Uterus (tissue), 4 donors: Measurements from ENCODE around the gene PDE12. TPM values are rescaled to one million over a fixed set of nuclear protein-coding genes. Genes with fewer than 3 reads are reported as not detected.
A peak's percentile ranks its signal among the peaks of the same experiment; 100 is the strongest.

Source experiments
- DNase-seq, 2 donors: peaks; one replicate each; pipeline ENCODE4 v3.0.0-alpha.2; 2019 to 2020
- H3K27ac ChIP-seq, 2 donors: fragments of 200-600 bp; sonication (generic); 1 replicate in 1 of 2; 2 replicates in 1 of 2; pipeline ENCODE4 v1.5.1; 2016 to 2018
- H3K27me3 ChIP-seq, 2 donors: fragments of 200-600 bp; sonication (generic); one replicate each; pipeline ENCODE4 v1.5.1; 2018 to 2019; ENCODE audit warnings: control low read depth in 1 of 2
- H3K36me3 ChIP-seq, 2 donors: fragments of 200-600 bp; sonication (generic); one replicate each; pipeline ENCODE4 v1.5.1; 2019; ENCODE audit warnings: control low read depth in 1 of 2
- H3K4me1 ChIP-seq, 2 donors: fragments of 200-600 bp; sonication (generic); one replicate each; pipeline ENCODE4 v1.5.1; 2018 to 2019; ENCODE audit warnings: control low read depth in 1 of 2
- H3K4me3 ChIP-seq, 2 donors: fragments of 200-600 bp; sonication (generic); 1 replicate in 1 of 2; 2 replicates in 1 of 2; pipeline ENCODE4 v1.5.1; 2018 to 2019; ENCODE audit warnings: mild to moderate bottlenecking in 1 of 2
- H3K9me3 ChIP-seq, 2 donors: fragments of 200-600 bp; sonication (generic); one replicate each; pipeline ENCODE4 v1.5.1; 2019; ENCODE audit warnings: control low read depth in 1 of 2
- POLR2A ChIP-seq, 2 donors: fragments of 450-650 bp; IDR thresholded peaks; one replicate each; pipeline ENCODE4 v1.6.1; 2016; ENCODE audit warnings: antibody characterized with exemption in 2 of 2, mild to moderate bottlenecking in 1 of 2, moderate library complexity in 1 of 2
- intact Hi-C: fragments of 100-400 bp; cut with DNase I; formaldehyde crosslinking; loops from one replicate; pipeline ENCODE4 v1.15.1; 2023; ENCODE audit warnings: low total_unique reads
- total RNA-seq, 4 donors: library from RNA; depleted of rRNA in 3 of 4; stranded (reverse); fragments of >200 nt in 3 of 4; gene quantifications; one replicate each; pipeline versions ENCODE4 v1.1.0 to v1.2.4, GENCODE V29; 2014 to 2023
- TF ChIP-seq, protein P1 (sequence below), 4 experiments: fragments of 200-600 bp in 2 of 4; fragments of 450-650 bp in 2 of 4; sonication (generic) in 2 of 4; IDR thresholded peaks; one replicate each; pipeline ENCODE4 v1.5.1; 2016 to 2019; ENCODE audit warnings: antibody characterized with exemption in 4 of 4, mild to moderate bottlenecking in 2 of 4, moderate library complexity in 1 of 4
- donor health status: DM: yes; HTN: yes; CAD: no.

The PDE12 gene
- total RNA-seq, 4 donors from 2014 or later, result 2.6 to 19.7 (median 13.5) TPM

DNA sequence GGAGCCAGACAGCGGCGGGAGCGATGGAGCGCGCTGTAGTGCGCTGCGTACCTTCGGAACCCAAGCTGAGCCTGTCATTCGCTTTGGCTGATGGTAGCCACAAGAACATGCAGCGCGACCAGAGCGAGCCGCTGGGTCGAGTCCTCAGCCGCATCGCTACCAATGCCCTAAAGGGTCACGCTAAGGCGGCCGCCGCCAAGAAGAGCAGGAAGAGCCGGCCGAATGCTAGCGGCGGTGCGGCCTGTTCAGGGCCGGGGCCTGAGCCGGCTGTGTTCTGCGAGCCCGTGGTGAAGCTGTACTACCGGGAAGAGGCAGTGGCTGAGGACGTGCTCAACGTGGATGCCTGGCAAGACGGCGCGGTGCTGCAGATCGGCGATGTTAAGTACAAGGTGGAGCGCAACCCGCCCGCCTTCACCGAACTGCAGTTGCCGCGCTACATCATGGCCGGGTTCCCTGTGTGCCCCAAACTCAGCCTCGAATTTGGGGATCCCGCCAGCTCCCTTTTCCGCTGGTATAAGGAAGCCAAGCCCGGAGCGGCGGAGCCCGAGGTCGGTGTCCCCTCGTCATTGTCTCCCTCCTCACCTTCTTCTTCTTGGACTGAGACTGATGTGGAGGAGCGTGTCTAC lies 498 bp downstream of the PDE12 start:
- no peak for DNase-seq
- no peak for TF ChIP-seq POLR2A (IDR thresholded peaks at IDR 0.05)
- TF ChIP-seq, protein P1, sequence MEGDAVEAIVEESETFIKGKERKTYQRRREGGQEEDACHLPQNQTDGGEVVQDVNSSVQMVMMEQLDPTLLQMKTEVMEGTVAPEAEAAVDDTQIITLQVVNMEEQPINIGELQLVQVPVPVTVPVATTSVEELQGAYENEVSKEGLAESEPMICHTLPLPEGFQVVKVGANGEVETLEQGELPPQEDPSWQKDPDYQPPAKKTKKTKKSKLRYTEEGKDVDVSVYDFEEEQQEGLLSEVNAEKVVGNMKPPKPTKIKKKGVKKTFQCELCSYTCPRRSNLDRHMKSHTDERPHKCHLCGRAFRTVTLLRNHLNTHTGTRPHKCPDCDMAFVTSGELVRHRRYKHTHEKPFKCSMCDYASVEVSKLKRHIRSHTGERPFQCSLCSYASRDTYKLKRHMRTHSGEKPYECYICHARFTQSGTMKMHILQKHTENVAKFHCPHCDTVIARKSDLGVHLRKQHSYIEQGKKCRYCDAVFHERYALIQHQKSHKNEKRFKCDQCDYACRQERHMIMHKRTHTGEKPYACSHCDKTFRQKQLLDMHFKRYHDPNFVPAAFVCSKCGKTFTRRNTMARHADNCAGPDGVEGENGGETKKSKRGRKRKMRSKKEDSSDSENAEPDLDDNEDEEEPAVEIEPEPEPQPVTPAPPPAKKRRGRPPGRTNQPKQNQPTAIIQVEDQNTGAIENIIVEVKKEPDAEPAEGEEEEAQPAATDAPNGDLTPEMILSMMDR (IDR thresholded peaks at IDR 0.05), result no peak
- peak overlapping the region; percentile 80 for H3K27ac ChIP-seq
- no peaks in the 10 kb centered on the region for H3K9me3 ChIP-seq
- intact Hi-C loops, result no loop called here
- peaks cover 7 to 12% of the 10 kb centered on the region in 2 donors for H3K4me1 ChIP-seq
- H3K4me3 ChIP-seq, result peak overlapping the region; percentile 75 to 94
- H3K36me3 ChIP-seq, result no peaks in the 10 kb centered on the region
- H3K27me3 ChIP-seq, result no peaks in the 10 kb centered on the region

DNA sequence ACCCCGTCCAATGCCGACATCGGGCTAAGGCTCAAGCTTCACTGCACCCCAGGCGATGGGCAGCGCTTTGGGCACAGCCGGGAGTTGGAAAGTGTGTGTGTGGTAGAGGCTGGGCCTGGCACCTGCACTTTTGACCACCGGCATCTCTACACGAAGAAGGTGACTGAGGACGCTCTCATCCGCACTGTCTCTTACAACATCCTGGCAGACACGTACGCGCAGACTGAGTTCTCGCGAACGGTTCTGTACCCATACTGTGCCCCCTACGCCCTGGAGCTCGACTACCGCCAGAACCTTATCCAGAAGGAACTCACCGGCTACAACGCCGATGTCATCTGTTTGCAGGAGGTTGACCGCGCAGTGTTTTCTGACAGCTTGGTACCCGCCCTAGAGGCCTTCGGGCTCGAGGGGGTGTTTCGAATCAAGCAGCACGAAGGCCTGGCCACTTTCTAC lies 1.0 kb downstream of the PDE12 start:
- no peak for DNase-seq
- intact Hi-C loops, result no loop called here
- Histone ChIP-seq H3K27ac (peak overlapping the region in 1 of 2 donors; percentile 80), H3K9me3 (no peaks in the 10 kb centered on the region), H3K4me3 (peak overlapping the region; percentile 75 to 94), H3K4me1 (peaks cover 7 to 12% of the 10 kb centered on the region in 2 donors), H3K36me3 (no peaks in the 10 kb centered on the region), H3K27me3 (no peaks in the 10 kb centered on the region)
- TF ChIP-seq, protein P1 (IDR thresholded peaks at IDR 0.05), result no peak
- no peak for TF ChIP-seq POLR2A (IDR thresholded peaks at IDR 0.05)

DNA sequence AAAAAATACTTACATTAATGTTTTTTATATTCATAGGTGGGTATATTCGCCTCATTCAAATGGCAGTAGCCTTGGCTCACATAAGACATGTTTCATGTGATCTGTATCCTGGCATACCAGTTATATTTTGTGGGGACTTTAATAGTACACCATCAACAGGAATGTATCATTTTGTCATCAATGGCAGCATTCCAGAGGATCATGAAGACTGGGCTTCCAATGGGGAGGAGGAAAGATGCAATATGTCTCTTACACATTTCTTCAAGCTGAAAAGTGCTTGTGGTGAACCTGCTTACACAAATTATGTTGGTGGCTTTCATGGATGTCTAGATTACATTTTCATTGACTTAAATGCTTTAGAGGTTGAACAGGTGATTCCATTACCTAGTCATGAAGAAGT lies 3.5 kb downstream of the PDE12 start:
- H3K36me3 ChIP-seq, result no peaks in the 10 kb centered on the region
- no peaks in the 10 kb centered on the region for H3K27me3 ChIP-seq
- no peak overlapping the region for H3K27ac ChIP-seq
- intact Hi-C loops, result no loop called here
- H3K9me3 ChIP-seq, result no peaks in the 10 kb centered on the region
- H3K4me1 ChIP-seq, result peaks cover 7 to 12% of the 10 kb centered on the region in 2 donors
- no peak overlapping the region for H3K4me3 ChIP-seq
- TF ChIP-seq, protein P1 (IDR thresholded peaks at IDR 0.05), result no peak
- no peak for TF ChIP-seq POLR2A (IDR thresholded peaks at IDR 0.05)
- DNase-seq, result no peak

DNA sequence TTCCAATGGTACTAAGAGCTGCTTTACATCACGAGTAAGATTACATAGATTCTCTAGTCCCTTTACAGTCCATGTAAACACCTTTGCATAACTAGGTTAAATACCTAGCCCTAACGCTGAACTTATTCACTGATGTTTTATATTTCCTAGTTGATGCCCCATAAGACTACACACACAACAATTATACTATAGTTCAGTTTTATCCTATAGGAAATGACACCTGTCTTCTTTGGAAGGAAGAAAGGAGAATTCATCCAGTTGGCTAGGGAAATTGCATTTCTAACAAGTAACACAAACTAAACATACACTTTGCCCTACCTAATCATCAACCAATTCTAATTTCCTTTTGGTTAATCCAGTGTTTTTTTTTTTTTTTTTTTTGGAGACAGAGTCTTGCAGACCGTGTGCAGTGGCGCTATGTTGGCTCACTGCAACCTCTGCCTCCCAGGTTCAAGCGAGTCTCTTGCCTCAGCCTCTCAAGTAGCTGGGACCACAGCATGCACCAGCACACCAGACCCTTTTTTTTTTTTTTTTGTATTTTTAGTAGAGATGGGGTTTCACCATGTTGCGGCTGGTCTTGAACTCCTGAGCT lies 13.9 kb downstream of the PDE12 start:
- TF ChIP-seq POLR2A (IDR thresholded peaks at IDR 0.05), result no peak
- TF ChIP-seq, protein P1 (IDR thresholded peaks at IDR 0.05), result no peak
- H3K4me1 ChIP-seq, result no peaks in the 10 kb centered on the region
- no peak for DNase-seq
- no peak overlapping the region for H3K27ac ChIP-seq
- intact Hi-C loops, result no loop called here
- no peaks in the 10 kb centered on the region for H3K36me3 ChIP-seq
- H3K4me3 ChIP-seq, result no peak overlapping the region
- no peaks in the 10 kb centered on the region for H3K9me3 ChIP-seq
- H3K27me3 ChIP-seq, result no peaks in the 10 kb centered on the region

DNA sequence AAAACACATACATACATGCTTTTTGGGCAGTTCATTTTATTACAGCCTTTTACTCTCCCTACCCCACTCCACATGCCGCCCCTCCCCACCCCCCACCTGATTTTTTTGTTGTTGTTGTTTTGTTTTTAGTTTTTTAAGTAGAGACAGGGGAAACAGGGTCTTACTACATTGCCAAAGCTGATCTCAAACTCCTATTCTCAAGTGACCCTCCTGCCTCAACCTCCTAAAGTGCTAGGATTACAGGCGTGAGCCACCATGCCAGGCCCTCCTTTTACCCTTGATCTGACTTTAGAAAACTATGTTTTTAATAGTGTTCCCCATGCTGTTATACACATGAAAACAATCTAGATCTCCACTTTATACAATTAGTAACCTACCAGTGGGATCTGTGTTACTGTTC lies 14.8 kb downstream of the PDE12 start:
- Histone ChIP-seq H3K9me3 (no peaks in the 10 kb centered on the region), H3K27me3 (no peaks in the 10 kb centered on the region), H3K4me3 (no peak overlapping the region), H3K27ac (no peak overlapping the region), H3K4me1 (no peaks in the 10 kb centered on the region), H3K36me3 (no peaks in the 10 kb centered on the region)
- intact Hi-C loops, result no loop called here
- DNase-seq, result no peak
- TF ChIP-seq, protein P1 (IDR thresholded peaks at IDR 0.05), result no peak
- TF ChIP-seq POLR2A (IDR thresholded peaks at IDR 0.05), result no peak
